Pulmonary artery endothelial cell (primary cell): ENCODE measurements around the gene ACTRT3. TPM values are rescaled to one million over a fixed set of nuclear protein-coding genes. Genes with fewer than 3 reads are reported as not detected.
"Not testable (repeated sequence)": the region's sequence is repeated elsewhere in the genome, so short reads cannot be mapped to it uniquely, and the experiment has no call there.

ENCODE experiments used
- DNase-seq: peaks from one replicate; pipeline ENCODE4 v3.0.0-alpha.2; 2011; ENCODE audit warnings: low read depth, low spot score
- total RNA-seq: library from RNA; depleted of rRNA; stranded (reverse); fragments of >200 nt; gene quantifications from 2 replicates; pipeline ENCODE4 v1.2.3, GENCODE V29; 2014

The ACTRT3 gene
- total RNA-seq, 1 donor from 2014 or later: 4.0 TPM

DNA sequence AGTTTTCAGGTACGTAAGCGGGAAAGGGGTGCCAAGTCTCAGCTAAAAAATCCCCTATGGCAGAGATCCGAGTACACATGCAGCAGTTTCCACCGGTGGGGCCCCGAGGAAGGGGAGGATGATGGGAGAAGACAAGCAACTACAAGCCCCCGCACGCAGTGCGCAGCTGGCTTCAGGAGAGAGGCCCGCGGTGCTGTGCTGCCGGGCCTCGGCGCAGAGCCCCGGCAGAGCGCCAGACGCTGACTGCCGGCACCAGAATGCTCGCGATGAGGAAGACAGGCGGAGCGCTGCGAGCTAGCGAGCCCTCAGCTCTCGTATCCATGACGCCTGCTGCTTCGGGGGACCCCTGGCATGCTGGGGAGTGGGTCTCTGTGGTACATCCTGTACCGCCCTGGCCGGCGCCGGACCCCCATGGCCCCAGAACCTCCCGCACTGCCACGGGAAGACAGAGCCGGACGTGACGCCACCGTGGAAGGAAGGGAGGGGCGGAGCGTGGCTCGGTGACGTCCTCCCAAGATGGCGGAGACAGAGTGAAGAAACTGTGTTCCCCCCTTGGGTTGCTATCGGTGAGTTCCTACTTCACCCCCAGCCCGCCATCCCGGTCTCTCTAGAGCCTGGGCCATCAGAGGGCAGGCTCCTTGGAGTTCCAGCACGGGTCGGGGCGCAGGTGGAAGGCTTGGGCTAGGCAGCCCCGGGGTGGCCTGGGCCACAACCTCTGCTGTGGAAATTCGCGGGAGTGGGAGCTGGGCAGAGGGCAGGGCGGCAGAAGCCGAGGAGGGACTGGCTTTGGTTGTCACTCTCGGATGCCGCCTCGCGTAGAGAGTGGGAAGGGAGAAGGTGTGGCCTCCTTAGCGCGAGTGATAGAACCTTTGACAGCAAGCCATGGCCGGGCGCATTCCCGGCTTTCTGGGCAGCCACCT is 3.8 kb upstream of the ACTRT3 start, which contains the start of gene MYNN:
Gene MYNN, plus strand, starts transcription at position 500 of the 920 bp plus-strand sequence. CDS start 900 bp downstream, outside the sequence.
- DNase-seq: peak; percentile 77

DNA sequence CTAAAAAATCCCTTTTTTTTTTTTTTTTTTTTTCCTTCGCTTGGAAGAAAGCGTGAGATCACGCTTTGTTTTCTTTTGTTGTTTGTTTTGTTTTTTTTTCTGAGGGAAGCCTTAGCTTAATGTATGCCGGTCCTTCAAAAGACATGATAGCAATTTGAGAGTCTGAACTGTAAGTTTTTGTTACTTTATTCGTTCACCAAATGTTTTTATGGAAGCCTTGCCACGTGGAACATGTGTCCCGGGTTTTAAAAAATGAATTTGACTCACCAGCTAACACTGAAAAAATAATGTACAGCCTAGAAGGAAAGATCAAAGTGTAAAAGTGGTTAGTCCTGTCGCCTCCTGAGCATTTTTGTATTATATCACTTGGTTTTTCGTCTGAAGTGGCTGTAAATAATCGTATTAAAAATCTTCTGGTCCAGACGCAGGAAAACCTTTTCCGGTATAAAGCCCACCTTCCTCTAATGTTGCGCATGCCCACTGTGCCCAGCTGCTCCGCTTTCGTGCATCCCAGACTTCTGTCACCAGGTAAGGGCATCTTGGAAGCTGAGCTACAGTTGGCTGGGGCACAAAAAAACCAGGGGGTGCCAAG is 3.0 kb upstream of the ACTRT3 start:
- no peak for DNase-seq

GRCh38 chr3:169771497-169772304 is 2.3 kb upstream of the ACTRT3 start:
- DNase-seq: no peak

DNA sequence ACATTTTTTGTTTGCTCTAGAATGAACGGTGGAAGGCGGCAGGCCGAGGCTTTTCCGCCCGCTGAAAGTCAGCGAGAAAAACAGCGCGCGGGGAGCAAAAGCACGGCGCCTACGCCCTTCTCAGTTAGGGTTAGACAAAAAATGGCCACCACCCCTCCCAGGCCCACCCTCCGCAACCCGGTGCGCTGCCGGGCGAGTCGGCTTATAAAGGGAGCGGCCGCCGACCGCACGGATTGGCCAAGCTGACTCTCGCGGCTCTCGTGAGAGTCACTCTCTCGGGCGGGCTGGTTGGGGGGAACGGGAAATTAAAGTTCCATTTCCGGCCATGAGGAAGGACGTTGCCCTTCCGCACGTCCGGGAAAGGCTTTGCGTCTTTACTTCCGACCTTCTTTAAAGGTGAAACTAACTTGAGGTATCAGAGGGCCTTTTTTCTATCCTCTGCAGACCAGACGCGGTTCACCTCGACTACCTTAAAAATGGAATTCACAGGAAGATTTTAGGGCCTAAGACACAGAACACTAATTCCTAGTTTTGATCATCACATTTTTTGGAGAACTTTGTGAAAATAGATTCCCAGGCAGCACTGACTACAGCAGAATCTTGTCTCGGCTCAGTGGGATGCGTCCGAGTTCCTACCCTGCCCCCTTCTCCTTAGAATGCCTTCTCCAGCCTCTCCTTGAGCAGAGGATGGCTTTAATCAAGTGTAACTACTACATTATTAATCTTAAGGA is 4.3 kb downstream of the ACTRT3 start, which contains the start of gene TERC:
Gene TERC, minus strand, starts transcription at position 179 of the 731 bp plus-strand sequence.
- peak; percentile 56 for DNase-seq

DNA sequence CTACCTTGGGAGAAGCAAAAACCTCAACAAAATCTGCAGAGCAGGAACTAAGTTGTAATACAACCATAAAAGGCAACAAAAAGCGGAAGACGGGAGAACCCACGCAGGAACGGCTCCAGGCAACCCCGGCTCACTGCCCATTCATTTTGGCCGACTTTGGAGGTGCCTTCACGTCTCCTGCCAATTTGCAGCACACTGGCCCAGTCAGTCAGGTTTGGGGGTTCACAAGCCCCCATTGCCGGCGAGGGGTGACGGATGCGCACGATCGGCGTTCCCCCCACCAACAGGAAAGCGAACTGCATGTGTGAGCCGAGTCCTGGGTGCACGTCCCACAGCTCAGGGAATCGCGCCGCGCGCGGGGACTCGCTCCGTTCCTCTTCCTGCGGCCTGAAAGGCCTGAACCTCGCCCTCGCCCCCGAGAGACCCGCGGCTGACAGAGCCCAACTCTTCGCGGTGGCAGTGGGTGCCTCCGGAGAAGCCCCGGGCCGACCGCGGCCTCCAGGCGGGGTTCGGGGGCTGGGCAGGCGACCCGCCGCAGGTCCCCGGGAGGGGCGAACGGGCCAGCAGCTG is 5.0 kb downstream of the ACTRT3 start:
- no peak for DNase-seq

DNA sequence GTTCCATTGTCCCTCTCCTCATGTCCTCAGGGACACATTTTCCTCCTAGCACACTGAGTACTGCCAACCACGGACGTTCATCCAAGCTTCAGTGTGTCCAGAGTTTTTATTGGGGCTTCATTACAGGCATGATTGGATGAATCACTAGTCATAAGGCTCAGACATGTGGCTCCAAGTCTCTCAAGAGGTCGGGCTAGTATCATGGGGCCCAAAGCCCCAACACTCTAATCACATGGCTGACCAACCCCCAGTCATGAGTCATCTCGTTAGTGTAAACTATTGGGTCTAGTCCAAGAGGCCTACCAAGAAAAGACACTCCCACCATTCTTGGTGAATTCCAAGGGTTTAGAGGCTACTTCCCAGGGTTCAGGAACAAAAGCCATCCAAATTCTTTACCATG is 8.9 kb downstream of the ACTRT3 start:
- no peak for DNase-seq

GRCh38 chr3:169759256-169759655 is 10.1 kb downstream of the ACTRT3 start:
- DNase-seq: no peak

- DNase-seq: no peak
These were observed 10.9 kb downstream of the ACTRT3 start for GRCh38 chr3:169758359-169758994.

DNA sequence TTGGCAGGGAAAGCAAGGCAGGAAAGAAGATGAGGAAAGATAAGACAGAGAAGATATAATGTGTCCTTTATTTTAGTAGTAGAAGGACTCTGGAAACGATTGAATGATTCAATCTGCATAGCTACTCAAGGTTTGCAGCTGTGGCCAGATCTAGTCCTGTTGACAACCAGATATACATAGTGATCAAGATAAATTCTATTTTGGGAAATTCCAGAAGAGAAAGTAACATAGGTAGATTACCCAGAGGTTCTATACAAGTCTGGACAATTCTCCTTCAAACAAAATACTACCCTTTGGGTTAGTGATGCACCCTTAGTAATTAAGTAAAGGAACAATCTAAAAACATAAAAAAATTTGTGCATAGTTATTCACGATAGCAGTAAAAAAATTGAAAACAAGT is 13.9 kb downstream of the ACTRT3 start:
- DNase-seq: no peak

DNA sequence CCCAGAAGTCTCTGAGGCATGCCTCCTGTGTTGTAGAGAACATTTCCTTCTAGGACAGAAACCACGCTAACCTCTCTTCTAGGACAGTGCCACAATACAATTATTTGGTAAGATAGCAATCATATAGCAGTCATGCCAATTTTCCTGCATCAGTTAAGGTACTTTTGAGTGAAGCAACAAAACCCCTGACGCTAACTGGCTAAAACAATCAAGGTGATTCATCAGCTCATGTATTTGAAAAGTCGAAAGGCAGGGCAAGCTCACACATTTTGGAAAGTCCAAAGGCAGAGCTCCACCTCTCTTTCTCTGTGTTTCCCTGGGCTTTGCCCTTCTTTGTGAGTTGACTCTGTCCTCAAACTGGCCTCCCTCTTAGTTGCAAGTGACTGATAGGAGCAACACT is 14.7 kb downstream of the ACTRT3 start:
- DNase-seq: no peak

DNA sequence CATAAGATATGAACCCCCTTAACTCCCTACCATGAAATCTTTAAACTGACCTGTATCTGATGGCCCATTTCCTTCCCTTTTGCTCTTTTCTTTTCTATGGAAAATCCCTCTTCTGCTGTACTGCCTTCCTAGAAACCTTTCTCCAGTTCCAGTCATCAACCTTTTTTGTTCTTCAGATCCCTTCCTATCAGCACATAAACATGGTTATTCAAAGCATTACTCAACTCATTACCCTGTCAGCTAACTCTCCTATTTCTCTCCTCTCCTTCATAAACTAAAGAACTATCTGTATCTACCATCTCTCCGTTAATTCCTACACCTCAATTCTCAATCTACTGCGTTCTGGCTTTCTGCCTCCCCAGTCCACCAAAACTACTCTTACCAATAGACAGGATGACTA is 17.5 kb downstream of the ACTRT3 start:
- no peak for DNase-seq

- DNase-seq: no peak
These were observed 18.7 kb downstream of the ACTRT3 start for GRCh38 chr3:169750665-169751064.

- DNase-seq: no peak
These were observed 20.7 kb downstream of the ACTRT3 start for GRCh38 chr3:169748670-169749069.

DNA sequence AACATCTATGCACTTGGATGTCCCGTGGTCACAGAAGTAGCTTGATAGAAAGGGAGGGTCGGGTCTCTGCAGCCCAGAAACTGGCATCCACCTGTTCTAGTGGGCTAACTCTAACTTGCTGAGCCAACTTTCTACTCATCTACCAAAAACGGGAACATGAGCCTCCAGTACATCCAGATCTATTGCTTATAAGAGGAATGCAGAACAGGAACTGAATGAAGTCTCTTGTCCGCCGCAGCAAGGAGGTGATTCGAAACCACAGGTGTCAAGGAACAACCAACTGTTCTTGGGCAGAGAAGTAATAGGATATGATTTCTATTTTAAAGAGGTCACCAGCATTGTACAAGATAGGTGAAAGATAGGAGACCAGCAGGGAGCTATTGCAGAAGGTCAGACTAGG is 22.4 kb downstream of the ACTRT3 start:
- no peak for DNase-seq

DNA sequence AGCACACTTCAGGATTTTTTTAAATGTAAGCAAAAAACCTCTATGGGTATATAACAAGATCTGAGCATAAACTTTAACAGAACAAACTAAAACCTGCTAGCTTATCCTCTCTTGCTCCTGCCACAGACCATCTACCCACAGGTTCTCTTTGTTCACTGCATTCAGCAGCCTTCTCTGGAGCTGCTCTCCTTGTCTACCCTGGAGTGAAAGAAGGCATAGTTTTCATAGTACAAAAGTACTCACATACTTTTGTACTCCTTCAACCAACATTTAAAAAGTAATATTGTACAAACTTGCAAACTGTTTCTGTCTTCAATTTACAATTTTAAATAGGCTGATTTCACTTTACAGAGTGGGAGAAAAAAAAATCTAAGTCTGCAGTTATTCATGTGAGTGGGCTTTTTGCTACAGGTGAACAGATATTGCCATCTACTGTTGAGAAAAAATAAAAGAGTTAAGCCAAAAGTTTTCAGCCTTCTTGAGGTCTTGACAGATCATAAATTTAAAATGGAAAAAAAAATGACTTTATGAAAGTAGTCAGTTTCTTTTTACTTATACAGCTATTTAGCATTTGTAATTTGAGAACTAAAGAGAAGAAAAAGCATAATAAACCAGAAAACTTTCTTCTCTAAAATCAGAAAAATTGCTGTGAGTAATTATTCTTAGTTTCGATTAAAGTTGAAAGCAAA is 24.9 kb downstream of the ACTRT3 start:
- DNase-seq: no peak

DNA sequence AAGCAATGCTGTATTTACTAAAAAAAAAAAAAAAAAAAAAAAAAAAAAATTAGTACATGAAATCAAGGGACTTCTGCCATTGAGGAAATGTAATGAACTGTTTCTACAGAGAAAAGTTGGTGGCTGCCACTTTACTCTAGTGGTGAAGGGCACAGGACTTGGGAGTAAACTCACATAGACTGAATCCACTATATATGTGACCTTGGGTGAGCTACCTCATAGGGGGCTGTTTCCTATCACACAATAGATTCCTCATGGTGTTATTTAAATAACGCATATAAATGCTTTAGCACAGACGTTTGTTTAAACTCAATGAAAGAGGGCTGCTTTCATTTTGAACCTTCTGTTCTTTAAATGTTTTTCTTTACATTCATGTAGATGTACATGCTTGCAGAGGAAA is 30.3 kb downstream of the ACTRT3 start:
- no peak for DNase-seq

GRCh38 chr3:169731857-169732256 is 37.5 kb downstream of the ACTRT3 start:
- not testable (repeated sequence) for DNase-seq

GRCh38 chr3:169722724-169723123 is 46.6 kb downstream of the ACTRT3 start:
- DNase-seq: no peak

- DNase-seq: not testable (repeated sequence)
These were observed 50.9 kb downstream of the ACTRT3 start for GRCh38 chr3:169718415-169718814.
